ENCODE data around the gene APELA. TPM values are rescaled to one million over a fixed set of nuclear protein-coding genes. Genes with fewer than 3 reads are reported as not detected.

The APELA gene
- total RNA-seq, 3 donors from 2014 or later (not counting 1 experiment from before 2014, with no cell fraction given): not detected

GRCh38 chr4:164888096-164888715, 11.2 kb downstream of the APELA start:
- Histone ChIP-seq H3K27ac (ENCODE audit: low read length) (no peak overlapping the region), H3K36me3 (ENCODE audit: control insufficient read depth, insufficient read depth, low read length) (no peaks in the 10 kb centered on the region), H3K4me3 (ENCODE audit: low read length) (no peak overlapping the region), H3K4me1 (ENCODE audit: control insufficient read depth, insufficient read depth, low read length) (no peaks in the 10 kb centered on the region), H3K9me3 (ENCODE audit: control insufficient read depth, insufficient read depth, low read length) (no peaks in the 10 kb centered on the region), H3K27me3 (ENCODE audit: control insufficient read depth, insufficient read depth, low read length) (no peaks in the 10 kb centered on the region)
- no peak overlapping the region for H3K27ac Mint-ChIP-seq
- DNase-seq (no peak), ATAC-seq (no peak)
- 82% methylated on average over 1 of the region's 1 CpG for WGBS (ENCODE audit: insufficient coverage)
- TF ChIP-seq CTCF (IDR thresholded peaks at IDR 0.05): no peak
- peaks cover under 1 to 6% of the 10 kb centered on the region in 2 donors for H3K27me3 Mint-ChIP-seq (ENCODE audit: low read depth in 2 of 2)
- H3K4me3 Mint-ChIP-seq: no peak overlapping the region
- H3K9me3 Mint-ChIP-seq: peaks cover 3% of the 10 kb centered on the region in 2 donors
- no peaks in the 10 kb centered on the region for H3K36me3 Mint-ChIP-seq
- intact Hi-C loops (cut with micrococcal nuclease): no loop called here
- no peaks in the 10 kb centered on the region for H3K4me1 Mint-ChIP-seq

GRCh38 chr4:164890691-164891090, 13.7 kb downstream of the APELA start:
- H3K27me3 ChIP-seq (ENCODE audit: control insufficient read depth, insufficient read depth, low read length): no peaks in the 10 kb centered on the region
- H3K4me3 ChIP-seq (ENCODE audit: low read length): no peak overlapping the region
- H3K4me3 Mint-ChIP-seq: no peak overlapping the region
- WGBS (ENCODE audit: insufficient coverage): 80% methylated on average over 1 of the region's 2 CpGs
- H3K36me3 ChIP-seq (ENCODE audit: control insufficient read depth, insufficient read depth, low read length): no peaks in the 10 kb centered on the region
- H3K27me3 Mint-ChIP-seq (ENCODE audit: low read depth in 2 of 2): peaks cover 0 to 8% of the 10 kb centered on the region in 2 donors
- H3K4me1 ChIP-seq (ENCODE audit: control insufficient read depth, insufficient read depth, low read length): no peaks in the 10 kb centered on the region
- DNase-seq (no peak), ATAC-seq (no peak)
- peaks cover 0 to 2% of the 10 kb centered on the region in 2 donors for H3K9me3 Mint-ChIP-seq
- no peak for TF ChIP-seq CTCF (IDR thresholded peaks at IDR 0.05)
- intact Hi-C loops (cut with micrococcal nuclease): no loop called here
- no peak overlapping the region for H3K27ac ChIP-seq (ENCODE audit: low read length)
- no peaks in the 10 kb centered on the region for H3K9me3 ChIP-seq (ENCODE audit: control insufficient read depth, insufficient read depth, low read length)
- no peak overlapping the region for H3K27ac Mint-ChIP-seq
- no peaks in the 10 kb centered on the region for H3K36me3 Mint-ChIP-seq
- no peaks in the 10 kb centered on the region for H3K4me1 Mint-ChIP-seq

DNA sequence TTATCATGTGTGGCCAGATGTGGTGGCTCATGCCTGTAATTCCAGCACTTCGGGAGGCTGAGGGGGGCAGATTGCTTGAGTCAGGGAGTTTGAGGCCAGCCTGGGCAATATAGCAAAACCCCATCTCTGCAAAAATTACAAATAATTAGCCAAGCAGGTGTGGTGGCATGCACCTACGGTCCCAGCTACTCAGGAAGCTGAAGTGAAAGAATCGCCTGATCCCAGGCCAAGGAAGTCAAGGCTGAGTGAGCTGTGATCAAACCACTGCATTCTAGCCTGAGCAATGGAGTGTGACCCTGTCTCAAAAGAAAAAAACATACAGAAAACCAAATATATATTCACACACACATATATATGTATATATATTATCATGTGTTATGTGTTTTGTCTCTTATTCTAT, 15.0 kb downstream of the APELA start:
- no peaks in the 10 kb centered on the region for H3K4me1 ChIP-seq (ENCODE audit: control insufficient read depth, insufficient read depth, low read length)
- no peak for TF ChIP-seq CTCF (IDR thresholded peaks at IDR 0.05)
- no peaks in the 10 kb centered on the region for H3K9me3 ChIP-seq (ENCODE audit: control insufficient read depth, insufficient read depth, low read length)
- Mint-ChIP-seq H3K4me3 (no peak overlapping the region), H3K27me3 (ENCODE audit: low read depth in 2 of 2) (peaks cover 0 to 8% of the 10 kb centered on the region in 2 donors), H3K27ac (no peak overlapping the region), H3K4me1 (no peaks in the 10 kb centered on the region), H3K36me3 (no peaks in the 10 kb centered on the region), H3K9me3 (peaks cover 0 to 2% of the 10 kb centered on the region in 2 donors)
- intact Hi-C loops (cut with micrococcal nuclease): no loop called here
- no peak overlapping the region for H3K27ac ChIP-seq (ENCODE audit: low read length)
- no peaks in the 10 kb centered on the region for H3K36me3 ChIP-seq (ENCODE audit: control insufficient read depth, insufficient read depth, low read length)
- 53% methylated on average over 3 of the region's 3 CpGs for WGBS (ENCODE audit: insufficient coverage)
- DNase-seq: no peak
- ATAC-seq: no peak
- no peak overlapping the region for H3K4me3 ChIP-seq (ENCODE audit: low read length)
- no peaks in the 10 kb centered on the region for H3K27me3 ChIP-seq (ENCODE audit: control insufficient read depth, insufficient read depth, low read length)

GRCh38 chr4:164894702-164895101, 17.7 kb downstream of the APELA start:
- 78% methylated on average over 2 of the region's 3 CpGs for WGBS (ENCODE audit: insufficient coverage)
- H3K27ac ChIP-seq (ENCODE audit: low read length): no peak overlapping the region

More at GRCh38 chr4:164894702-164895101, 17.7 kb downstream of the APELA start:
- Mint-ChIP-seq H3K36me3 (no peaks in the 10 kb centered on the region), H3K27me3 (ENCODE audit: low read depth in 2 of 2) (peaks cover 0 to 8% of the 10 kb centered on the region in 2 donors), H3K9me3 (peaks cover 0 to 3% of the 10 kb centered on the region in 2 donors), H3K27ac (no peak overlapping the region), H3K4me3 (no peak overlapping the region), H3K4me1 (no peaks in the 10 kb centered on the region)
- no peaks in the 10 kb centered on the region for H3K36me3 ChIP-seq (ENCODE audit: control insufficient read depth, insufficient read depth, low read length)
- H3K27me3 ChIP-seq (ENCODE audit: control insufficient read depth, insufficient read depth, low read length): no peaks in the 10 kb centered on the region
- H3K9me3 ChIP-seq (ENCODE audit: control insufficient read depth, insufficient read depth, low read length): no peaks in the 10 kb centered on the region
- no peak overlapping the region for H3K4me3 ChIP-seq (ENCODE audit: low read length)
- intact Hi-C loops (cut with micrococcal nuclease): no loop called here
- DNase-seq: no peak
- no peak for TF ChIP-seq CTCF (IDR thresholded peaks at IDR 0.05)
- H3K4me1 ChIP-seq (ENCODE audit: control insufficient read depth, insufficient read depth, low read length): no peaks in the 10 kb centered on the region
- ATAC-seq: no peak
